Heart left ventricle (tissue), 16 donors: ENCODE results near the gene OLIG1. TPM values are rescaled to one million over a fixed set of nuclear protein-coding genes. Genes with fewer than 3 reads are reported as not detected.

ENCODE experiments used
- ATAC-seq, 4 donors: fragments of 200-7000 bp; cut with Tn5 transposase; one replicate each; pipeline ENCODE4 v1.9.1; 2020 to 2022; ENCODE audit warnings: moderate library complexity in 4 of 4, mild to moderate bottlenecking in 3 of 4, moderate number of reproducible peaks in 1 of 4
- DNase-seq, 5 donors: peaks; one replicate each; pipeline ENCODE4 v3.0.0-alpha.2; 2020
- H3K27ac ChIP-seq, 12 donors: fragments of 200-600 bp; sonication (generic) in 4 of 12; one replicate each; pipeline versions ENCODE4 v1.5.0 to v1.8.0; 2016 to 2022; ENCODE audit warnings: mild to moderate bottlenecking in 2 of 12
- H3K27me3 ChIP-seq, 9 donors: fragments of 200-600 bp; sonication (generic) in 2 of 9; one replicate each; pipeline versions ENCODE4 v1.5.1 to v1.8.0; 2016 to 2022; ENCODE audit warnings: mild to moderate bottlenecking in 3 of 9
- H3K36me3 ChIP-seq, 9 donors: fragments of 200-600 bp; sonication (generic) in 2 of 9; one replicate each; pipeline versions ENCODE4 v1.5.0 to v1.8.0; 2018 to 2022; ENCODE audit warnings: mild to moderate bottlenecking in 2 of 9
- H3K4me1 ChIP-seq, 12 donors: fragments of 200-600 bp; sonication (generic) in 4 of 12; one replicate each; pipeline versions ENCODE4 v1.5.0 to v1.8.0; 2016 to 2022; ENCODE audit warnings: mild to moderate bottlenecking in 3 of 12
- H3K4me3 ChIP-seq, 12 donors: fragments of 200-600 bp; sonication (generic) in 4 of 12; one replicate each; pipeline versions ENCODE4 v1.5.0 to v1.8.0; 2017 to 2022; ENCODE audit warnings: mild to moderate bottlenecking in 9 of 12, moderate library complexity in 4 of 12
- H3K9me3 ChIP-seq, 12 donors: fragments of 200-600 bp; sonication (generic) in 4 of 12; one replicate each; pipeline versions ENCODE4 v1.5.0 to v1.8.0; 2016 to 2022; ENCODE audit warnings: mild to moderate bottlenecking in 1 of 12
- POLR2A ChIP-seq, 2 donors: fragments of 450-650 bp; IDR thresholded peaks; one replicate each; pipeline ENCODE4 v1.6.1; 2017; ENCODE audit warnings: antibody characterized with exemption in 2 of 2, mild to moderate bottlenecking in 2 of 2, moderate library complexity in 2 of 2
- WGBS, 4 donors: extraction: QIAGEN DNeasy Blood & Tissue Kit in 2 of 4; methylation state at CpG; one replicate each; pipeline versions ENCODE4 v1.1.5 to v1.1.7; 2013 to 2018; 5-methylcytosine and 5-hydroxymethylcytosine counted together
- intact Hi-C, 10 donors: fragments of 100-400 bp; cut with DNase I; formaldehyde crosslinking; loops; one replicate each; pipeline versions ENCODE4 v1.11.1 to v1.14.2; 2022
- polyA plus RNA-seq, 2 donors: library from polyadenylated mRNA; stranded (reverse); fragments of 200-250 nt; gene quantifications; one replicate each; pipeline ENCODE4 v1.2.3, GENCODE V29; 2013
- total RNA-seq, 9 donors: library from RNA; depleted of rRNA in 2 of 9; stranded (reverse); fragments of >200 nt in 2 of 9; fragmentation: NEBNext Ultra II Directional in 3 of 9; extraction: Animal tissue kit (Norgen Biotek cat#: 25700) in 3 of 9; gene quantifications; one replicate each; pipeline versions ENCODE4 v1.1.0 to v1.2.4, GENCODE V29; 2016 to 2023
- TF ChIP-seq, protein P1 (sequence below), 12 donors: fragments of 200-600 bp; sonication (generic) in 4 of 12; IDR thresholded peaks; one replicate each; pipeline versions ENCODE4 v1.5.0 to v1.8.0; 2018 to 2022; ENCODE audit warnings: antibody characterized with exemption in 12 of 12, mild to moderate bottlenecking in 5 of 12
- donor health status: ischemic (EF 13 %, LVEDD 7.1; RV severe dilation, severe dysfunction).
- donor health status: healthy with polysubstance abuse.
- donor health status: DM: no; HTN: yes; CAD: no.
- donor health status: DM: no; HTN: no; CAD: no.
- donor health status: ischemic (EF 25% LVEDD 6.9; RV normal size, moderate dysfunction).
- donor health status: ischemic (EF 25% LVEDD 5.7; RV mildly dilated, moderate dysfunction).
- donor health status: healthy.
- donor health status: DM: yes; HTN: yes; CAD: no.
- donor health status: ischemic (EF 35%, LVEDD 5.7; RV mildly dilated, moderate dysfunction).
- donor health status: nonischemic (EF 11% LVEDD 7.7; RV severe dilation, severe dysfunction).
- donor health status: DM: yes; HTN: yes; CAD: no.
- donor health status: PGD.
- donor health status: ischemic (EF 29% LVEDD 5.4; RV normal size, mild dysfunction).
- donor health status: nonischemic (EF 23%, LVEDD 6.1; RV moderate dilation, normal function).

The OLIG1 gene
- total and polyA plus RNA-seq, 11 donors: 0.11 to 0.67 TPM; not detected in 9

DNA sequence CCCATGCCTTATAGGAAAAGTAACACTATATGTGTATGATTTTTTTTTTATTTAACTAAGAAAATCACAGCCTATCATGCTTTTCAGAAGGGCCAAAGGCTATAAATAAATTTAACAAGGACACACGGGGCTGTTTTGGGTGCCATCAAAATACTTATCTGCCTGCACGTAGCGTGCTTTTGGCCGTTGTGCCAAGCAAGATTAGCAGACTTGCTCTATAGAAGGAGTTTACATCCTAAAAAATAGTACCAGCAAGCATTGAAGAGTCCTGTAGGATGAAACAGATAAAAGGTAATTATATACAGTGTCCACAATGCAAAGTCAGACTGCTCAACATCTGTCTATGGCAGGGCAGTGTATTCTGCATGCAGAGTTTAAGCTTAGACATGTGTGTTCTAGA lies 3.7 kb downstream of the OLIG1 start:
- intact Hi-C loops: no loop called here
- H3K4me3 ChIP-seq: no peak overlapping the region
- H3K36me3 ChIP-seq: no peaks in the 10 kb centered on the region
- WGBS, 4 donors: 49 to 67% (median 62%) methylated on average over 4 of the region's 4 CpGs
- TF ChIP-seq, protein P1, sequence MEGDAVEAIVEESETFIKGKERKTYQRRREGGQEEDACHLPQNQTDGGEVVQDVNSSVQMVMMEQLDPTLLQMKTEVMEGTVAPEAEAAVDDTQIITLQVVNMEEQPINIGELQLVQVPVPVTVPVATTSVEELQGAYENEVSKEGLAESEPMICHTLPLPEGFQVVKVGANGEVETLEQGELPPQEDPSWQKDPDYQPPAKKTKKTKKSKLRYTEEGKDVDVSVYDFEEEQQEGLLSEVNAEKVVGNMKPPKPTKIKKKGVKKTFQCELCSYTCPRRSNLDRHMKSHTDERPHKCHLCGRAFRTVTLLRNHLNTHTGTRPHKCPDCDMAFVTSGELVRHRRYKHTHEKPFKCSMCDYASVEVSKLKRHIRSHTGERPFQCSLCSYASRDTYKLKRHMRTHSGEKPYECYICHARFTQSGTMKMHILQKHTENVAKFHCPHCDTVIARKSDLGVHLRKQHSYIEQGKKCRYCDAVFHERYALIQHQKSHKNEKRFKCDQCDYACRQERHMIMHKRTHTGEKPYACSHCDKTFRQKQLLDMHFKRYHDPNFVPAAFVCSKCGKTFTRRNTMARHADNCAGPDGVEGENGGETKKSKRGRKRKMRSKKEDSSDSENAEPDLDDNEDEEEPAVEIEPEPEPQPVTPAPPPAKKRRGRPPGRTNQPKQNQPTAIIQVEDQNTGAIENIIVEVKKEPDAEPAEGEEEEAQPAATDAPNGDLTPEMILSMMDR (IDR thresholded peaks at IDR 0.05): no peak
- TF ChIP-seq POLR2A (IDR thresholded peaks at IDR 0.05): no peak
- ATAC-seq (no peak), DNase-seq (no peak)
- H3K9me3 ChIP-seq: peaks cover 0 to 9% (median 0%) of the 10 kb centered on the region in 12 donors
- no peak overlapping the region for H3K27ac ChIP-seq
- H3K27me3 ChIP-seq: peaks cover 37 to 98% (median 73%) of the 10 kb centered on the region in 9 donors
- H3K4me1 ChIP-seq: peaks cover 0 to 29% (median 13%) of the 10 kb centered on the region in 12 donors

DNA sequence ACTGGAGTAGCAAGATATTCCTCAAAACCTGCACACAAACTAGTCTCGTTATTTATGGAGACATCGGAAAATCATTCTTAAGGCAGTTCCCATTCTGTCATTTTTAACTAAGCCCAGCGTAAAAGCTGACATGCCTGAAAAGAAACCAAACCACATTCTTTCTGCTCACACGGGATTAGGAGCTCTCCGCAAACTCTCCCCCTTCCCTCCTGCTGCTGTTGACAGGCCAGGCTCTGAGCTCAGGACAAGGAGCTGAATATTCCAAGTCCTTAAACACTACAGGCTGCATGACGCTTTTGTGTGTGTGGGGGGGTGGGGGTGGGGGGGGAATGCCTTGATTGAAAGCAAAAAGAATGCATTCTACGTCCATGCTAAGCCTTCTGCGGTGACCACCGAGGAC lies 5.2 kb downstream of the OLIG1 start:
- Histone ChIP-seq H3K27me3 (peaks cover 32 to 88% (median 58%) of the 10 kb centered on the region in 9 donors), H3K9me3 (no peaks in the 10 kb centered on the region), H3K27ac (no peak overlapping the region), H3K4me1 (peaks cover 0 to 21% (median 13%) of the 10 kb centered on the region in 12 donors), H3K36me3 (no peaks in the 10 kb centered on the region), H3K4me3 (no peak overlapping the region)
- TF ChIP-seq, protein P1 (IDR thresholded peaks at IDR 0.05): no peak
- TF ChIP-seq POLR2A (IDR thresholded peaks at IDR 0.05): no peak
- intact Hi-C loops: no loop called here
- 22 to 44% (median 25%) methylated on average over 9 of the region's 9 CpGs for WGBS, 4 donors
- no peak for ATAC-seq
- DNase-seq: no peak

DNA sequence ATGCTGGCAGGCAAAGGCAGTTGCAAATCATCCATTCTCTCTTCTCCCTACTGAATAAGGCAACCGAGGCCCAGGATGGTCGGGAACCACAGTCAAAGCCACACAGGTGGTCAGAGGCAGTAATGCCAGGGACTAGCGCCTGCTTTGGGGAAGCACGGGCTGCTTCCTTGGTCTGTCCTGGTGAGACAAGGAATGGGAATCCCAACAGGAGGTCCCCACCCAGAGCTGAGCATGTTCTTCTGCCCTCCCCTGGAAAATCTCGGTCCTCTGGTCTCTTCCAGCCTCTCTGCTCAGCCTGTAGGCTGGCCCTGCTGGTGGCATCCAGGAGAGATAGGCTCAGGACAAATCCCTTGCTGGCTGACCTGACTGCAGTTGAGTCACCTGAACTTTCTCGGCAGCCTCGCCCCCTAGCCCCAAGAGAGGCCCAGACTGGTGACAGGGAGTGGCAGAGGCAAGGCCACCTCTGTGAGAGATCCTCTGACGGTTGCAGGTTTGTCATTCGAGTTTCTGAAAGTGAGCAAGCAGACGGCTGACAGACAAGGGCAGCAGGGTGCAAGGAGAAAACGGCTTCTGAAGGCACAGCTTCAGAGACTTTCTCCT lies 5.8 kb downstream of the OLIG1 start:
- 24 to 44% (median 35%) methylated on average over 11 of the region's 11 CpGs for WGBS, 4 donors
- no peak for TF ChIP-seq POLR2A (IDR thresholded peaks at IDR 0.05)
- TF ChIP-seq, protein P1 (IDR thresholded peaks at IDR 0.05): no peak
- no peak overlapping the region for H3K27ac ChIP-seq
- no peaks in the 10 kb centered on the region for H3K36me3 ChIP-seq
- H3K4me3 ChIP-seq: no peak overlapping the region
- peaks cover 31 to 87% (median 55%) of the 10 kb centered on the region in 9 donors for H3K27me3 ChIP-seq
- intact Hi-C loops: no loop called here
- ATAC-seq (no peak), DNase-seq (no peak)
- H3K9me3 ChIP-seq: no peaks in the 10 kb centered on the region
- H3K4me1 ChIP-seq: peaks cover 0 to 17% (median 13%) of the 10 kb centered on the region in 12 donors

DNA sequence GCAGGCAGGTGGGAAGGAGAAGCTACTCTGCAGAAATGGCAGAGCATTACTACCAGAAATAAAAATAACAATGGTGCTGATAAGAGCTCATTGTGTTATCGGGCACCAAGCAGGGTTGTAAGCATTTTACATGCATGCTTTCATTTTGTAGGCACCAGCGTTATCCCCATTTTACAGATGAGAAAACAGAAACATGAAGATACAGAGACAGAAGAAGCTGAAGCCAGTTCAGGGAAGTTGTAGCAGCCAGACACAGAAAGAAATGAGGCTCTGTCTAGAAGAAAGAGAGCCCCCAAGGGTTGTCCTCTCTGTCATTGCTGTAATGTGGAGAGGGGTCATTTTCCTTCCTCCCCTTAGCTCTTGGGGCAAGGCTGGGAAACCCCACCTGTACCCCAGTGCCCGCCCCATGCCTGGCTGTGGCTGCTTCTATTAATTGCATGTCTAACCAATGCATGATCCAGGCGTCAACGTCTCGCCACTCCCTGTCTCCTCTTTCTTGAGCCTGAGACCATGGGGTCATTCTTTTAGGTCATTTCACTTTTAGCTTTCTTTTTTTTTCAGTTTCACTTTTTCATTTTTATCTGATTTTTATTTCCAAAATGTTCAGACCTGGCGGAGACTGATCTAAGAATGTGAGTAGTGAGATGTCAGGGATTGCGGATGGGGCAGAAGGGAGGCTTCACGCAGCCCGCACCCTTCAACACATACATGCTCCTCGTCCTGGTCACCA lies 6.8 kb downstream of the OLIG1 start:
- Histone ChIP-seq H3K9me3 (no peaks in the 10 kb centered on the region), H3K4me1 (peaks cover 0 to 7% (median 4%) of the 10 kb centered on the region in 12 donors), H3K27ac (no peak overlapping the region), H3K27me3 (peaks cover 21 to 81% (median 44%) of the 10 kb centered on the region in 9 donors), H3K36me3 (no peaks in the 10 kb centered on the region), H3K4me3 (no peak overlapping the region)
- DNase-seq: no peak
- TF ChIP-seq POLR2A (IDR thresholded peaks at IDR 0.05): no peak
- TF ChIP-seq, protein P1 (IDR thresholded peaks at IDR 0.05): no peak
- intact Hi-C loops: no loop called here
- 72 to 78% (median 77%) methylated on average over 11 of the region's 11 CpGs for WGBS, 4 donors
- ATAC-seq: no peak
